GM10248 (cell line): ENCODE data around the gene APOO.

Experiments
- CTCF ChIA-PET: fragments of 300-600 bp; sonication (Branson Sonifier 250); formaldehyde crosslinking; extraction: SDS; loops from one replicate; lab custom pipeline; 2021; ENCODE audit warnings: antibody characterized with exemption; lab: Yijun Ruan, JAX
- POLR2A ChIA-PET: fragments of 350-650 bp; sonication (Branson Sonifier 250); formaldehyde crosslinking; extraction: SDS; loops from one replicate; lab custom pipeline; 2020; ENCODE audit warnings: antibody characterized with exemption; lab: Yijun Ruan, JAX
- DNase-seq: peaks from one replicate; pipeline ENCODE4 v3.0.0; 2012; ENCODE audit errors: extremely low spot score
- TF ChIP-seq, protein P1 (sequence below): IDR thresholded peaks from 2 replicates; pipeline ENCODE4 v1.5.1; 2012; ENCODE audit warnings: mild to moderate bottlenecking, low read depth; ENCODE audit errors: extremely low read depth, missing control alignments, control extremely low read depth

Gene APOO

GRCh38 chrX:23813808-23814207 lies 93.9 kb downstream of the APOO start:
- no peak for DNase-seq
- ChIA-PET CTCF (interaction anchor here (0.8 to 1.3 kb wide), 3 partner anchors 57 to 582 kb away, joined by 3 to 5 read pairs (median 3); no protein-coding TSS in a partner anchor), POLR2A (no interaction called here)
- TF ChIP-seq, protein P1, sequence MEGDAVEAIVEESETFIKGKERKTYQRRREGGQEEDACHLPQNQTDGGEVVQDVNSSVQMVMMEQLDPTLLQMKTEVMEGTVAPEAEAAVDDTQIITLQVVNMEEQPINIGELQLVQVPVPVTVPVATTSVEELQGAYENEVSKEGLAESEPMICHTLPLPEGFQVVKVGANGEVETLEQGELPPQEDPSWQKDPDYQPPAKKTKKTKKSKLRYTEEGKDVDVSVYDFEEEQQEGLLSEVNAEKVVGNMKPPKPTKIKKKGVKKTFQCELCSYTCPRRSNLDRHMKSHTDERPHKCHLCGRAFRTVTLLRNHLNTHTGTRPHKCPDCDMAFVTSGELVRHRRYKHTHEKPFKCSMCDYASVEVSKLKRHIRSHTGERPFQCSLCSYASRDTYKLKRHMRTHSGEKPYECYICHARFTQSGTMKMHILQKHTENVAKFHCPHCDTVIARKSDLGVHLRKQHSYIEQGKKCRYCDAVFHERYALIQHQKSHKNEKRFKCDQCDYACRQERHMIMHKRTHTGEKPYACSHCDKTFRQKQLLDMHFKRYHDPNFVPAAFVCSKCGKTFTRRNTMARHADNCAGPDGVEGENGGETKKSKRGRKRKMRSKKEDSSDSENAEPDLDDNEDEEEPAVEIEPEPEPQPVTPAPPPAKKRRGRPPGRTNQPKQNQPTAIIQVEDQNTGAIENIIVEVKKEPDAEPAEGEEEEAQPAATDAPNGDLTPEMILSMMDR, result no peak

- TF ChIP-seq, protein P1, result no peak
- DNase-seq, result no peak
- ChIA-PET POLR2A (no interaction called here), CTCF (no interaction called here)
Measured at GRCh38 chrX:23811656-23812055, 96.1 kb downstream of the APOO start.

- DNase-seq, result no peak
- TF ChIP-seq, protein P1, result no peak
- CTCF ChIA-PET, result no interaction called here
- POLR2A ChIA-PET, result no interaction called here
Measured at GRCh38 chrX:23811108-23811651, 96.6 kb downstream of the APOO start.

DNA sequence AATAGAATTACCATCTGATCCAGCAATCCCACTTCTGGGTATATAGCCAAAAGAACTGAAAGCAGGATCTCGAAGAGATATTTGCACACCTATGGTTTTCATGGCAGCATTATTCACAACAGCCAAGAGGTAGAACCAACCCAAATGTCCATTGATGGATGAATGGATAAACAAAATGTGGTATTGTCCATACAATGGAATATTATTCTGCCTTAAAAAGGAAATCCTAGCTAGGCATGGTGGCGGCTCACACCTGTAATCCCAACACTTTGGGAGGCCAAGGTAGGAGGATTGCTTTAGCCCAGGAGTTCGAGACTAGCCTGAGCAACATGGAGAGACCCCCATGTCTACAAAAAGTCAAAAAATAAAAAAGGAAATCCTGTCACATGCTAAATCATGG lies 97.5 kb downstream of the APOO start:
- no peak for DNase-seq

GRCh38 chrX:23805389-23805788 lies 102.3 kb downstream of the APOO start:
- CTCF ChIA-PET, result no interaction called here

More for the DNA sequence above, 97.5 kb downstream of the APOO start:
- TF ChIP-seq, protein P1, result no peak
- ChIA-PET CTCF (no interaction called here), POLR2A (no interaction called here)

DNA sequence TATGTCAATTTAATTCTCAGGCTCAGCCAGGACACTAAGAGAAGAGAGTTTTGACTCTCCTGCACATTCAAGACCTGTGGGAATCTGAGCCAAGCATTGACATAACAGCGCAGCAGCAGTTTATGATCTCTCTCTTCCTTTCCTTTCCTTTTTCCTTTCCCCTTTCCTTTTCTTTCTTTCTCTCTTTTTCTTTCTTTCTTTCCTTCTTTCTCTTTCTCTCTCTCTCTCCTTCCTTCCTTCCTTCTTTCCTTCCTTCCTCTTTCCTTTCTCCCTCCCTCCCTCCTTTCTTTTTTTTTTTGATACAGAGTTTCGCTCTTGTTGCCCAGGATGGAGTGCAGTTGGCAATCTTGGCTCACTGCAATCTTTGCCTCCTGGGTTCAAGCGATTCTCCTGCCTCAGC lies 103.2 kb downstream of the APOO start:
- no peak for DNase-seq
- ChIA-PET CTCF (no interaction called here), POLR2A (no interaction called here)
- TF ChIP-seq, protein P1, result no peak

More at GRCh38 chrX:23805389-23805788, 102.3 kb downstream of the APOO start:
- TF ChIP-seq, protein P1, result no peak
- POLR2A ChIA-PET, result no interaction called here
- DNase-seq, result no peak

DNA sequence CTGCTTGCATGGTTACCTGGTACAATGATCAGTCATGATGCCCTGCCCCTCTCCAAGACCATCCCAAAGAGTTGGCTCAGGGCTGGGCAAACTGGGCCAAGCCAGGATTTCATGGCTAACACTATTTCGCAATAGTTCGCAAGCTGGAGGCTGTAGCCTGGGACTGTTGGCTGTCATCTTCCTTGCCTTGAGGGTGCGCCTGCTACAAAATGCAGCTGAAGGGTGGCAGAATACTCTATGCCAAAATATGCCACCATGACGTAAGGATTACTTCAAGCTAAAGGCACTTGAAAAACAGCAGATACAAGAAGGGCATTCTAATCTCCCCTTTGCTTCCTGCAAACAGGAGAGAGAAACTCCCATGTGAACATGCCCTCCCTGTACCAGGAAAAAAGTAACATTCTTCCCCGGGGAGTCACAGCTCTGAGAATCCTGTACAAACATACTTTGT lies 103.8 kb downstream of the APOO start:
- POLR2A ChIA-PET, result no interaction called here
- TF ChIP-seq, protein P1, result no peak
- CTCF ChIA-PET, result no interaction called here
- no peak for DNase-seq
